T-helper 2 cell (primary cell): ENCODE data around the gene FIGN.

Experiments used
- DNase-seq, 5 experiments: peaks; one replicate each; pipeline versions ENCODE4 v3.0.0 to v3.0.0-alpha.2; 2012 to 2022
- total RNA-seq, 2 donors: gene quantifications; one replicate each; lab custom pipeline; 2026; lab: John Stamatoyannopoulos, UW

The FIGN gene
- total RNA-seq = 0 to 0.07 reads per million in 2 donors

DNA sequence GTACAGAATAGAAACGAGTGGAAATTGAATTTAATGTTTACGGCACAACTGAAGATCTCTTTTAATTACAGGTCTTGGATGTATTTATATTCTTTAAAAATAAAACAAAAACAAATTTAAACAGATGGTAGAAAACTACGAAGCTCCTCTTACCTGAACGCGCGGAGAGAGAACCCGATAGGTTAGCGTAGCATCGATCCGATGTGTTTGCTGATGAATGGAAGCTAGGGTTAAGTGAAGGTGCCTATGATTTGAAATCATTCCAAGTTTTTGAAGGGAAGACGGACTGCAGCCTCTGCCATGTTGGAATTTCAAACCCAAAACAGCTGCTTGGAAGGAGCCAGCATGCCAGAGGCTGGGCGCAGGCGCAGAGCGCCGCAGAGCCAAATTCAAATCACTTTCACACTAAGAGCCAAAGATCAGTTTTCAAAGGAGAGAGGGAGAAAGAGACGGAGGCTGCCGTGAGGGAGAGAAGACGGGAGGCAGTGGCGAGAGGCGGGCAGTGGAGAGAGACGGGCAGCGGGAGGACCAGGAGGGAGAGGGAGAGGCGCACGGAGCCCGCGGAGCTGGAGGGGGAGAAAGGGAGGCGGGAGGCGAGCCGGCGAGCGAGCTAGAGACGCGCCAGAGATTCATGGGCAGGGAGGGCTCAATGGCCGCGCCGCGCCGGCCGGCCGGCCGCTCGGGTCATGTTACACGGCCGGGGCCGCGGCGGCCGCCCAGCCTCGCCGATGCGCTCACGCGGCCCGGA is at the start of gene FIGN:
FIGN (minus strand) TSS at position 324 of the 748 bp plus-strand sequence. CDS start 1,081 bp downstream, outside the sequence.
- no peak for DNase-seq

- DNase-seq = no peak
These were observed 49.4 kb upstream of the FIGN start for GRCh38 chr2:163785162-163785561.

DNA sequence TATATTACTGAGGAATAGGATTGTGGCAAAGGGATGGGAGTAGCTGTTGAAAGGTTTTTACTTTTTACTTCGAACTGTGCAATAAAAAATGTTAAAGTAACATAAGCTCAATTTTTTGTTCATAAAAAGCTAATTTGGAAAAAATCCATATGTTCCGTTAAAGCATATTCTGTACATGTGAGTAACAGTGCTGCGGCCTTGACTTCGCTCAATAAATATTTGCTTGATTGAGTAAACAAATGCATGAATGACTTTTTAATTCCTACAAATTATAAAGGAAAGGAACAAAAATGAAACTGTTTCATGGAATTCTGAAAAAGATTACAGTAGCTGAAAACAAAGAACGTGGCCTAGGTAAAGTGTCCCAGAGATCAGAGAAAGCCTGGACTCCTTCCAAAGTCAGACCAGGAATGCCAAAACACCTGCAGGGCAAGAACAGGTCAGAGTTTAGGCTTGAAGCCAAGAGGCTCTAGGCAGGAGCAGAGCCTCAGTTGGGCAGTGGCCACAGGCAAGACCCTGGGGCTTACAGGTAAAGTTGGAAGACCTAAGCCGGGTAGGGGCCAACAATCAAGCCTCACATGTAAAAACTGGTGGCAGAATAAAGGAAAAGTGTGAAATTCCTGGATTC is 44.3 kb upstream of the FIGN start:
- no peak for DNase-seq

DNA sequence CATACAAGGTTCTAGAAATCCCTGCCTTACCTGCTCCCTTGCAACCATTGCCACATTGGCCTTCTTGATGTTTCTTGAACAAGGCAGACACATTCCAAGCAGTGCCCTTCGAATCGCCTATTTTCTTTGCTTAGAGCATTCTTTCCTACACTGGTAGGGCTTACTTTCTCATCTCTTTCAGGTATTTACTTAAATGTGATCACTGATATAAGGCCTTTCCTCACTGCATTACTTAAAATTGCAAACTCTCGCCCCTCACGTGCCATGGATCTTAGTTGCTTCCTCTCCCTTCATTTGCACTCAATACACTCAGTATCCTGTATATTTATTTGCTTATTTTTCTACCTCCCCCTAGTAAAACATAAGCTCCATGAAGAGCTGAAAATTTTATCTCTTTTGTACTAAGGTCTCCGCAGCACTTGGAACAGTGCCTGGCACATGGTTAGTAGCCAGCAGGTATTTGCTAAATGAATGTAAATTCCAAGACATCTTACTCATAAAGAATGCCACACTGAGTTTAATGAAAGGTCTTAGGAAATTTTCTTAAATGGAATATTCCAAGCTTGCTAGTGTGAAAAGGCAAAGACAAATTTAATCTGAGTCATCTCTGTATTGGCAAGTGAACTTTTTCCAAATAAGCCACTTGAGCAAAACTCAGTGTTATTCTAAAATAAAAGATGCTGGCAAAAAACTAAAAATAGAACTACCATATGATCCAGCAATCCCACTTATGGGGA is 42.4 kb upstream of the FIGN start:
- no peak for DNase-seq

GRCh38 chr2:163775304-163775703 is 39.5 kb upstream of the FIGN start:
- peak in 1 of 5 experiments; percentile 13 for DNase-seq

- no peak for DNase-seq
These were observed 39.1 kb upstream of the FIGN start for GRCh38 chr2:163774862-163775261.

DNA sequence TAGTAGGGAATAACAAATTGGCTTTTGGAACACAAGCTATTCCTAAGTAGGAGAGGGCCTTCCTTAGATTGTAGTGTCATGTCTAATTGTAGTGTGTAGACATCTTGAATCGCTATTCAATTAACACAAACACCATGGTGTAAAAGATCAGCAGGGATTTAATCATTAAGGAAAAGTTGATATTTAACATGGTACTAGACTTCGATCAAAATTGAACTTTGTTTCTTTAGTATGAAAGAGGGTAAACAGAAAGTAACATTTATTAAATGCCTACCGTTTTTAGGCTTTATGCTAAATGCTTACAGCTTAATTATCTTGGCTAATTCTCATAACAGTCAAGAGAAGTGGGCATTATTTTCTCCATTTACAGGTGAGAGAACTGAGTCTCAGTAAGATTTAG is 37.5 kb upstream of the FIGN start:
- DNase-seq = no peak

DNA sequence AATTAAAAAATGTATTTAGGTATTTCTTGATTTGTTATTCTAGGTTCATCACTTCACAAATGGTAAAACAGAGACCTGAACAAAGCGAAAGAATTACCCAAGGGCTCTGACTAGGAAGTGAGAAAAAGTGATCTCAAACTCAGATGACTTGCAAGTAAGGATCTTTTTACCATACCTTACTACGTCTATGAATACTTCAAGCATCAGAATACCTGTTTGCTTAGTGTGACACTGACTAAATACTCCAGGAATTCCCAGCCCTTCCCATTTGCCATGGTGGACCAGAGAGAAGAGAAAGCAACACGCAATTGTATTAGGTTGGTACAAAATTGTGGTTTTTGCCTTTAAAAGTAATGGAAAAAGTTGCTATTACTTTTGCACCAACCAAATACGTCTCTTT is 35.8 kb upstream of the FIGN start:
- no peak for DNase-seq

GRCh38 chr2:163768881-163769695 is 33.3 kb upstream of the FIGN start:
- no peak for DNase-seq

- DNase-seq = no peak
These were observed 31.3 kb upstream of the FIGN start for GRCh38 chr2:163767097-163767496.

DNA sequence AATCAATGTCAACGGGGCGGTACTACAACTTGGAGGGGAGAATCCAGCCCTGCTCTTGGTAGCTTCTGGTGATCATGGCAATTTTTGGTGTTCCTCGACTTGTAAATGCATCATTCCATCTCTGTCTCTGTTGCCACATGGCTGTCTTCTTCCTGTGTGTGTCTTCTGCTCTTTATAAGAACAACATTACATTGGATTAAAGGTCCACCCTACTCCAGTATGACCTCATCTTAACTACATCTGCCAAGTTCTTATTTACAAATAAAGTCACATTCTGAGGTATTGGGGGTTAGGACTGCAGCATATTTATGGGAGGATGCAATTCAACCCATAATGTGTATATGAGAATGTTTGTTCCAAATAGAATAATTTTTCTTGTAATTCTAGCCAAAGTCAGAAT is 28.8 kb upstream of the FIGN start:
- DNase-seq = no peak

DNA sequence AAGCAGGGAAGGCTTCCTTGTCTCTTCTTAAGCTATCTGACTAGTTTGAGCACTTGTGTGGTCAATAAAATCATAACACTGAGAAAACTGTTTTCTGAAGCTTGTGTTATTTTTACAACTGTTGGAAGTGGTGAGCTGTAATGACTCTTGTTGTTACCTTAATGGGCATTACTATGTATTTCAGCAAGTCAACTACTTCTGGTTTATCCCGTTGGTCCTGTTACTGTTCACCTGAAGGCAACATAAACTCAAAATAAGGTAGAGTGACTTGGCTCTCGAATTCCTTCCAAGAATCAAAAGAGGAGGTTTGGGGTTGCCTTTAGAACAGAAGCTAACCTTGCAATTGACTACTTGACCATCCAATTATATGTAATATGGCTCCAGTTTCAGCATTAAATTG is 23.2 kb upstream of the FIGN start:
- no peak for DNase-seq

DNA sequence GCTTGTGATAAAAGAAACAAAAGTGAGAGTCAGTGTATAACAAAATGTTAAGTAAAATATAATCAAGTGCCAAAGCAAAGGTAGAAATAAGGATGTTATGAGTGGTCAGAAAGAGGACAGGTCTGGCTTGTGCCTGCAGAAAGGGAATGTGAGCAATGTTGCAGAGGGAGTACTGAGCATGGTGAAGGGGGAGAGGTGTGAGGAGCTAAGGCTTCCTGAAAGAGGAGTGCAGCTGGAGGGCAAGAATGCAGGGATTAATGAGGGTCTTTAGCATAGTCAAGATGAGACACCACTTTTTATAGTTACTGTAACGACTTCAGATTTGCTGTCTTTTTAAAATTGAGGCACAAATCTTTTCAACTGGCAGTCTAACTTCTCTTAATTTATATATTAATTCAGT is 22.0 kb upstream of the FIGN start:
- no peak for DNase-seq

DNA sequence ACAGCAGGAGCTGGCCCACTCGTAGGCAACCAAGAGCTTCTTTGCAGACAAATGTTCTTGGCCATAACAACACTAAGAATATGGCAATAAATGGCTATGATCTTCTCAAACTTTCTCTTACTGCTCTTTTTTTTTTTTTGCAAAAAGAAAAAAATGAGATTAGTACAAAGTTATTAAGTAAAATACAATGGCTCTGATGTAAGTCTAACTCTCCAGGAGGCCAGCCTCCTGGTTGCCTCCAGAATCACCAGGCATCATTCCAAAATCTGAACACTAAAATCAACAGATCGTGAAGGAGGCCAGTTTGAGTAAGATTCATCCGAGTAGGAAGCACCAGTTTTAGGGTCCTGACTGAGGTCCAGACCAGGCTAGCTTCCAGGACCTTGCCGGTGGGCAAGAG is 20.8 kb upstream of the FIGN start:
- DNase-seq = no peak

- no peak for DNase-seq
These were observed 19.6 kb upstream of the FIGN start for GRCh38 chr2:163755366-163755765.

DNA sequence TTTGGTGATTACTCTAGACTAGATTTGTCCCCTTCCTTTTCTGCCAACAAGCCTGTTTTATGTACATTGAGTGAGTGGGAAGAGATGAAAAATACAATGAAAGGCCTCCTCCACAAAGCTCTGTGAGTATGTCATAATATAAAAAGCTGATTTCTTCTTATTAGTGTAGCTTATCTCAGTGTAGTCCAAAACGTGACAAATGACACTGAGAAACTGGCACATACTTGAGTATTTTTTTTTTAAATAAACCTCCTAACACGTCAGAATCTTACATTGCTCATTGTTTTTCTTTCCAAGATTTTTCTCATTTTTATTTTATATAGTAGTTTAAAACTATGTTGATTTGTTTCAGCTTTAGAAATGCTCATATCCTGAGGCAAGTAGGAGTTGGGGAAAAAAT is 17.9 kb upstream of the FIGN start:
- no peak for DNase-seq

GRCh38 chr2:163752267-163752666 is 16.5 kb upstream of the FIGN start:
- no peak for DNase-seq

- no peak for DNase-seq
These were observed 15.9 kb upstream of the FIGN start for GRCh38 chr2:163751696-163752095.

DNA sequence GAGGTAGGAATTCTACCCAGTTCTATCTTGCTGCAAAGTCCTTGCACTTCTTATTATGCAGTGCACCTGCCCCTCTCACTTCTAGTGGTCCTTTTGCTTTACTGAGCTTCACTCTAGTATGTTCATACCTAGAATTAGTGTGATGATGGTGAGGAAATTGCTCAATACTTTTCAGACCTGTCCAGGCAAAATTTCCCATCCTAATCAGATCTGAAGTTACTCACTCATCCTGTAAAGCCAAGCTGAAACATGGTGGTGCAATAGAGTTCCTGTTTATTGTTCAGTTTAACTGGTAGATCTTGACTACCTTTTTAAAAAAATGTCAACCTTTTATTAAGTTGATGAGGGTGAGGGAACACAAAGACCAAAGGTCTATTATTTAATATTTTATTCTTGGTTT is 12.6 kb upstream of the FIGN start:
- no peak for DNase-seq

DNA sequence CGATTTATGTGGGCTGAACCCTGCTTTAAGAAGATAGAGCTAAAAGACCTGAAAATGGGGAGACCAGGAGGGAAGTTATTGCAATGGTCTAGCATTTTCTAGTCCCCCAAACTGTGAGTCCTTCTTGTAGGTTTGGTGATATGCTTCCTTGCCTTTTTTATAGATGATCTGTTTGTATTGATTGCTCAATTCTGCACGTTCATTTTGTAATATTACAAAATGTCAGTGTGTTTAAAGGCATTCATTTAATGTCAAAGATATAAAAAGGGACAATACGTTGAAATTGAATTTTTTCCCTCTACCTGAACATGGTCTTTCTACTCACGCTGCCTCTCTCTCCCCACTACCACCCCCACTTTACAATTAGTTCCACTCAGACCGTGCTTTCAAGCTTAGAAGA is 5.6 kb upstream of the FIGN start:
- no peak for DNase-seq

- no peak for DNase-seq
These were observed 1.8 kb upstream of the FIGN start for GRCh38 chr2:163737563-163737962.

- DNase-seq = no peak
These were observed 1.3 kb upstream of the FIGN start for GRCh38 chr2:163737190-163737439.
